ENCODE data around the gene TMEM244.
"Not testable (repeated sequence)": the region's sequence is repeated elsewhere in the genome, so short reads cannot be mapped to it uniquely, and the experiment has no call there.

The TMEM244 gene

DNA sequence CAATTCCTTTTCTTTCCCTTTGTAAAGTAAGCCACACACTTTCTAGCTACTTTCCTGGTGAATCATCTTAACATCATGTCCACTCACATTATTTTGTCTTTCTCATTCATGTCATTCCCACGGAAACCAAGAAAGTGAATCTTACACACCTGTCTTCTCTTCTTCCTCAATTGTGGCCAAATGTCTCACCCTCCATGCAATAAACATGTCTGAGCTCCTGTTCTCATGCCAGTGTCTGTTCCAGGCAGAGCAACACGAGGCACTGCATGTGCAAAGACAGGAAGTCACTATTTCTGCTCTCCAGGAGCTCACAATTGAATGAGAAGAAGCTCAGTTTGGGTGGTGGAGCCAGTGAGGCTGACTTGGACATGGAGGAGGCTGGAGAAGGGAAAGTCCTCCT, 29.0 kb upstream of the TMEM244 start:
- H3K36me3 ChIP-seq: no peaks in the 10 kb centered on the region
- no peaks in the 10 kb centered on the region for H3K9me3 ChIP-seq (ENCODE audit: severe bottlenecking)
- no peaks in the 10 kb centered on the region for H3K27me3 ChIP-seq (ENCODE audit: insufficient read depth, low read depth, severe bottlenecking)
- H3K27ac ChIP-seq: no peak overlapping the region
- DNase-seq: no peak
- H3K4me3 ChIP-seq (ENCODE audit: low read depth, low read length): no peak overlapping the region
- TF ChIP-seq, protein P1, sequence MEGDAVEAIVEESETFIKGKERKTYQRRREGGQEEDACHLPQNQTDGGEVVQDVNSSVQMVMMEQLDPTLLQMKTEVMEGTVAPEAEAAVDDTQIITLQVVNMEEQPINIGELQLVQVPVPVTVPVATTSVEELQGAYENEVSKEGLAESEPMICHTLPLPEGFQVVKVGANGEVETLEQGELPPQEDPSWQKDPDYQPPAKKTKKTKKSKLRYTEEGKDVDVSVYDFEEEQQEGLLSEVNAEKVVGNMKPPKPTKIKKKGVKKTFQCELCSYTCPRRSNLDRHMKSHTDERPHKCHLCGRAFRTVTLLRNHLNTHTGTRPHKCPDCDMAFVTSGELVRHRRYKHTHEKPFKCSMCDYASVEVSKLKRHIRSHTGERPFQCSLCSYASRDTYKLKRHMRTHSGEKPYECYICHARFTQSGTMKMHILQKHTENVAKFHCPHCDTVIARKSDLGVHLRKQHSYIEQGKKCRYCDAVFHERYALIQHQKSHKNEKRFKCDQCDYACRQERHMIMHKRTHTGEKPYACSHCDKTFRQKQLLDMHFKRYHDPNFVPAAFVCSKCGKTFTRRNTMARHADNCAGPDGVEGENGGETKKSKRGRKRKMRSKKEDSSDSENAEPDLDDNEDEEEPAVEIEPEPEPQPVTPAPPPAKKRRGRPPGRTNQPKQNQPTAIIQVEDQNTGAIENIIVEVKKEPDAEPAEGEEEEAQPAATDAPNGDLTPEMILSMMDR (IDR thresholded peaks at IDR 0.05; ENCODE audit: low read depth, low read length): no peak

DNA sequence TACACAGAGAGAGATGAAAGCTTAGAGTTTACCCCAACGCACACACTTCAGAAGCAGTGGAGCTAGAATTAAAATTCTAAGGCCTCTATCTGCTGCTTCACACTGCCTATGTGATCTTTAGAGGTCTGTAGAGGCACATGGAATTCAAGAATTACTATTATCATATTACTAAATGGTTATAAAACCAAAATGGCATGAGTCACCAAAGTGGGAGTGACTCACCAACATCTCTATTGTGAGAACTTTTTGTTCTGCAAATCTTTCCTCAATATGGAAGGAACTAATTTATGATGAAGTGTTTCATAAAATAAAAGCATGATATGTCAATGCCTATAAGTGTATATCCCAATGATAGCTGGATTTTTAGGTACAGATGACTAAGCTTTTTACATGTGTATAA, 28.5 kb upstream of the TMEM244 start:
- Histone ChIP-seq H3K9me3 (ENCODE audit: severe bottlenecking) (no peaks in the 10 kb centered on the region), H3K27ac (no peak overlapping the region), H3K4me3 (ENCODE audit: low read depth, low read length) (no peak overlapping the region), H3K36me3 (no peaks in the 10 kb centered on the region), H3K27me3 (ENCODE audit: insufficient read depth, low read depth, severe bottlenecking) (no peaks in the 10 kb centered on the region)
- no peak for DNase-seq
- TF ChIP-seq, protein P1 (IDR thresholded peaks at IDR 0.05; ENCODE audit: low read depth, low read length): no peak

- Histone ChIP-seq H3K27me3 (ENCODE audit: insufficient read depth, low read depth, severe bottlenecking) (no peaks in the 10 kb centered on the region), H3K36me3 (no peaks in the 10 kb centered on the region), H3K4me3 (ENCODE audit: low read depth, low read length) (no peak overlapping the region), H3K27ac (no peak overlapping the region), H3K9me3 (ENCODE audit: severe bottlenecking) (no peaks in the 10 kb centered on the region)
- no peak for DNase-seq
- TF ChIP-seq, protein P1 (IDR thresholded peaks at IDR 0.05; ENCODE audit: low read depth, low read length): no peak
Observed at GRCh38 chr6:129886401-129887155, 25.5 kb upstream of the TMEM244 start.

GRCh38 chr6:129884211-129884610, 23.1 kb upstream of the TMEM244 start:
- no peaks in the 10 kb centered on the region for H3K36me3 ChIP-seq
- TF ChIP-seq, protein P1 (IDR thresholded peaks at IDR 0.05; ENCODE audit: low read depth, low read length): no peak
- no peak for DNase-seq
- no peak overlapping the region for H3K27ac ChIP-seq
- no peak overlapping the region for H3K4me3 ChIP-seq (ENCODE audit: low read depth, low read length)
- H3K27me3 ChIP-seq (ENCODE audit: insufficient read depth, low read depth, severe bottlenecking): no peaks in the 10 kb centered on the region
- H3K9me3 ChIP-seq (ENCODE audit: severe bottlenecking): no peaks in the 10 kb centered on the region

- TF ChIP-seq, protein P1 (IDR thresholded peaks at IDR 0.05; ENCODE audit: low read depth, low read length): no peak
- H3K27ac ChIP-seq: no peak overlapping the region
- no peaks in the 10 kb centered on the region for H3K27me3 ChIP-seq (ENCODE audit: insufficient read depth, low read depth, severe bottlenecking)
- H3K36me3 ChIP-seq: no peaks in the 10 kb centered on the region
- H3K4me3 ChIP-seq (ENCODE audit: low read depth, low read length): no peak overlapping the region
- peaks cover 3% of the 10 kb centered on the region for H3K9me3 ChIP-seq (ENCODE audit: severe bottlenecking)
- no peak for DNase-seq
Observed at GRCh38 chr6:129882510-129883023, 21.5 kb upstream of the TMEM244 start.

GRCh38 chr6:129877894-129878293, 16.8 kb upstream of the TMEM244 start:
- H3K4me3 ChIP-seq (ENCODE audit: low read depth, low read length); H3K36me3 ChIP-seq; H3K27me3 ChIP-seq (ENCODE audit: insufficient read depth, low read depth, severe bottlenecking); H3K9me3 ChIP-seq (ENCODE audit: severe bottlenecking); H3K27ac ChIP-seq; DNase-seq: not testable (repeated sequence)

Measured in WERI-Rb-1 (cell line).